ENCODE measurements around the gene SGSH. TPM values are rescaled to one million over a fixed set of nuclear protein-coding genes. Genes with fewer than 3 reads are reported as not detected.

SGSH gene
- total RNA-seq, 4 donors from 2014 or later, result 27.0 to 79.3 (median 31.2) TPM

DNA sequence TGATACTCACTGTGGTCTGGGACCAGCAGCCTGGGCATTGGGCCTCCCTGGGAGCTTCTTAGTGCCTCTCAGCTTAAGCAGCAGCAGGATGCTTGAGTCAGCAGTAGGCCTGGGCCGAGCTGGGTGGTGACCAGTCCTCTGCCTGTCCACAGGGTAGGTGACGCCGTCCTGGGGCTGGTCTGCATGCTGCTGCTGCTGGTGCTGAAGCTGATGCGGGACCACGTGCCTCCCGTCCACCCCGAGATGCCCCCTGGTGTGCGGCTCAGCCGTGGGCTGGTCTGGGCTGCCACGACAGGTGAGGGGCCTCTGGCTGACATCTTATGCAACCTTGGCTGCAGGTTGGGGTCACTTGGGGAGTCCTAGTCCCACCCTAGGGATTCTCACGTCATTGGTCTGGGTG, 7.5 kb upstream of the SGSH start:
- peaks cover 11% of the 10 kb centered on the region for H3K9me3 ChIP-seq
- no peak overlapping the region for H3K4me3 ChIP-seq
- H3K27ac ChIP-seq, result no peak overlapping the region
- peaks cover 42% of the 10 kb centered on the region for H3K36me3 ChIP-seq
- DNase-seq (ENCODE audit: low spot score in 2 of 2), result no peak
- H3K4me1 ChIP-seq, result no peaks in the 10 kb centered on the region
- TF ChIP-seq POLR2A (IDR thresholded peaks at IDR 0.05), result no peak
- no peak for TF ChIP-seq POLR2AphosphoS5 (IDR thresholded peaks at IDR 0.05)
- TF ChIP-seq, protein P1, sequence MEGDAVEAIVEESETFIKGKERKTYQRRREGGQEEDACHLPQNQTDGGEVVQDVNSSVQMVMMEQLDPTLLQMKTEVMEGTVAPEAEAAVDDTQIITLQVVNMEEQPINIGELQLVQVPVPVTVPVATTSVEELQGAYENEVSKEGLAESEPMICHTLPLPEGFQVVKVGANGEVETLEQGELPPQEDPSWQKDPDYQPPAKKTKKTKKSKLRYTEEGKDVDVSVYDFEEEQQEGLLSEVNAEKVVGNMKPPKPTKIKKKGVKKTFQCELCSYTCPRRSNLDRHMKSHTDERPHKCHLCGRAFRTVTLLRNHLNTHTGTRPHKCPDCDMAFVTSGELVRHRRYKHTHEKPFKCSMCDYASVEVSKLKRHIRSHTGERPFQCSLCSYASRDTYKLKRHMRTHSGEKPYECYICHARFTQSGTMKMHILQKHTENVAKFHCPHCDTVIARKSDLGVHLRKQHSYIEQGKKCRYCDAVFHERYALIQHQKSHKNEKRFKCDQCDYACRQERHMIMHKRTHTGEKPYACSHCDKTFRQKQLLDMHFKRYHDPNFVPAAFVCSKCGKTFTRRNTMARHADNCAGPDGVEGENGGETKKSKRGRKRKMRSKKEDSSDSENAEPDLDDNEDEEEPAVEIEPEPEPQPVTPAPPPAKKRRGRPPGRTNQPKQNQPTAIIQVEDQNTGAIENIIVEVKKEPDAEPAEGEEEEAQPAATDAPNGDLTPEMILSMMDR (IDR thresholded peaks at IDR 0.05), result no peak
- TF ChIP-seq EP300 (IDR thresholded peaks at IDR 0.05), result no peak
- WGBS, result 94% methylated on average over 8 of the region's 11 CpGs
- H3K27me3 ChIP-seq, result no peaks in the 10 kb centered on the region

DNA sequence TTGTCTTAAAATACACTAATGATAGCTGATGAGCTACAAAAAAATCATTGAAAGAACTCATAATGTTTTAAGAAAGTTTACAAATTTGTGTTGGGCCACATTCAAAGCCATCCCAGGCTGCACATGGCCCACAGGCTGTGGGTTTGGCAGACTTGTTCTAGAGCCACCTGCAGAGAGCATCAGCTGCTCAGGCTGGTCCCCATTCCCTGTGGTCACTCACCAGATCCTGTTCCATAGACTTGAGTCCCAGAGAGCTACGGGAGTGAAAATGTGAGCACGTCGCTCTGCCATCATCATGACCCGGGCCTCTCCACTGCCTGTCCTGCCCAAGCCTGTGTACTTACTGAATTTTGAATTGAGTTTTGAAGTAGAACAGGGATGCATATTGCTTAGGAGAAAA, 7.0 kb upstream of the SGSH start:
- no peak overlapping the region for H3K27ac ChIP-seq
- WGBS, result 90% methylated on average over 4 of the region's 4 CpGs
- no peak for DNase-seq (ENCODE audit: low spot score in 2 of 2)
- no peak for TF ChIP-seq EP300 (IDR thresholded peaks at IDR 0.05)
- no peak for TF ChIP-seq POLR2A (IDR thresholded peaks at IDR 0.05)
- TF ChIP-seq POLR2AphosphoS5 (IDR thresholded peaks at IDR 0.05), result no peak
- TF ChIP-seq, protein P1 (IDR thresholded peaks at IDR 0.05), result no peak
- no peaks in the 10 kb centered on the region for H3K27me3 ChIP-seq
- H3K36me3 ChIP-seq, result peaks cover 37% of the 10 kb centered on the region
- H3K9me3 ChIP-seq, result peaks cover 6% of the 10 kb centered on the region
- no peak overlapping the region for H3K4me3 ChIP-seq
- no peaks in the 10 kb centered on the region for H3K4me1 ChIP-seq

DNA sequence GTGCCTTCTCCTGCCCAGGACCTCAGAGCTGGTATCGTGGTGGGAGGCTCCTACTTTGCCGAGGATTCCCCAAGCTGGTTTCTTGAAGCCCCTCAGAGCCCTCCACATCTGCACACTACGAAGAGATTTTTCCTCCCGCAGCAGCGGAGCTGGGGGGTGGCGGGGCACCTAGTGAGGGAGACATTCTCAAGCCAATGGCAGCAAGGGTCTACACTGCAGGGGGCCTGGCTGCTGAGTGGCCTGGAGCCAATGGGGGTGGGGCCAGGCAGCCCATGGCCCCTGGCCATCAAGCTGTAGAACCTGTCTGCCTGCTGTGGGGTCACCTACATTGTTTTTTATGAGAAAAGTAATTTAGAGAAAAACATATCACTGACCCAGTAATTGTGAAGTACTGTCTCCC, 5.1 kb upstream of the SGSH start:
- DNase-seq (ENCODE audit: low spot score in 2 of 2), result no peak
- Histone ChIP-seq H3K9me3 (no peaks in the 10 kb centered on the region), H3K4me3 (no peak overlapping the region), H3K27me3 (no peaks in the 10 kb centered on the region), H3K27ac (no peak overlapping the region), H3K36me3 (peaks cover 28% of the 10 kb centered on the region), H3K4me1 (peaks cover 11% of the 10 kb centered on the region)
- 89% methylated on average over 6 of the region's 6 CpGs for WGBS
- TF ChIP-seq POLR2AphosphoS5 (IDR thresholded peaks at IDR 0.05) (no peak), POLR2A (IDR thresholded peaks at IDR 0.05) (no peak), EP300 (IDR thresholded peaks at IDR 0.05) (no peak)
- TF ChIP-seq, protein P1 (IDR thresholded peaks at IDR 0.05), result no peak

DNA sequence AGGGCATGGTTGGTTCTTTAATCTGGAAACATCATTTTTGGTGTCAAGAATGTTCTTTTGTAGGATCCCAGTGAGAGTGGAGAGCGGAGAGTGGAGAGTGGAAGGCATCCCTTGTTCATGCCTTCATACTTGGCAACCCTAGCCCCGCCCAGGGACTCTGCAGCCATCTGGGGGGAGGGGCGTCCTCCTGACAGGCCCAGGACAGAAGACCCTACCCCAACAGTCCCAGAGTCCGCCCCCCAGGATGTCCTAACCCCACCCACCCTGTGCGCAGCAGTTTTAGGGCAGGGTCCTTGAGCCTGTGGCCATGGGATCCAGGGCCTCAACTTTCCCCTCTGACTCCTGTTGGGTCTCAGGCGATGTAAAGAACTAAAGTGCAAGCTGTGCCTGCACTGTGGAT, 4.5 kb upstream of the SGSH start:
- no peaks in the 10 kb centered on the region for H3K27me3 ChIP-seq
- no peak overlapping the region for H3K4me3 ChIP-seq
- 82% methylated on average over 5 of the region's 6 CpGs for WGBS
- H3K27ac ChIP-seq, result no peak overlapping the region
- H3K36me3 ChIP-seq, result peaks cover 28% of the 10 kb centered on the region
- H3K4me1 ChIP-seq, result peaks cover 11% of the 10 kb centered on the region
- no peaks in the 10 kb centered on the region for H3K9me3 ChIP-seq
- TF ChIP-seq EP300 (IDR thresholded peaks at IDR 0.05), result no peak
- TF ChIP-seq POLR2AphosphoS5 (IDR thresholded peaks at IDR 0.05), result no peak
- no peak for TF ChIP-seq POLR2A (IDR thresholded peaks at IDR 0.05)
- TF ChIP-seq, protein P1 (IDR thresholded peaks at IDR 0.05), result no peak
- DNase-seq (ENCODE audit: low spot score in 2 of 2), result no peak

DNA sequence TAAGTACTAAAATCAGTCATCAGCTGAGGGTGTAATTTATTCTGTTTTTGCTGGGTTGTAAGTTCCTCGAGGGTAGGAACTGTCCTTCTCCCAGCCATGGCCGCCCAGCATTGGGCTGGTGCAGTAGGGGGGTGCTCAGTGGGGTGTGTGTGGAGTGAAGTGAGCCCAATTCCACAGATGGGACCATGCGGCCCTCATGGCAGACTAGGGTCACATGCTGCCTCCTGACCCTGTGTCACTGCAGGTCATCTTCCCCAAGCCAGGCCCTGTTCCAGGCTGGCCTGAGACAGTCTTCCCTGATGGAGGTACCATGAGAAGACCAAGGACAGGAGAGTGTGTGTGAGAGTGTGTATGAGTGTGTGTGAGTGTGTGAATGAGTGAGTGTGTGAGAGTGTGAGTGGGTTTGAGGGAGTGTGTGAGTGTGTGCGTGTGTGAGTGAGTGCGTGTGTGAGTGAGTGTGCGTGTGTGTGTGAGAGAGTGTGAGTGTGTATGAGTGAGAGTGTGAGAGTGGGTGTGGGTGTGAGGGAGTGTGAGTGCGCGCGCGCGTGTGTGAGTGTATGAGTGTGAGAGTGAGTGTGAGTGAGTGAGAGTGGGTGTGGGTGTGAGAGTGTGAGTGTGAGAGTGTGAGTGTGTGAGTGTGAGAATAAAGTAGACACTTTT, 3.8 kb upstream of the SGSH start:
- H3K27ac ChIP-seq, result no peak overlapping the region
- no peak for DNase-seq (ENCODE audit: low spot score in 2 of 2)
- no peaks in the 10 kb centered on the region for H3K27me3 ChIP-seq
- H3K36me3 ChIP-seq, result peaks cover 28% of the 10 kb centered on the region
- peaks cover 19% of the 10 kb centered on the region for H3K4me1 ChIP-seq
- H3K4me3 ChIP-seq, result no peak overlapping the region
- no peaks in the 10 kb centered on the region for H3K9me3 ChIP-seq
- TF ChIP-seq, protein P1 (IDR thresholded peaks at IDR 0.05), result no peak
- TF ChIP-seq POLR2AphosphoS5 (IDR thresholded peaks at IDR 0.05) (no peak), POLR2A (IDR thresholded peaks at IDR 0.05) (no peak), EP300 (IDR thresholded peaks at IDR 0.05) (no peak)
- WGBS, result 76% methylated on average over 11 of the region's 11 CpGs

Measured in suprapubic skin (tissue), 4 donors.